GM19467 (cell line): ENCODE results near the gene RAD51B.

Experiments
- ATAC-seq: cut with Tn5 transposase; IDR thresholded peaks from one replicate; pipeline ENCODE4 v1.9.1; 2021; ENCODE audit warnings: mild to moderate bottlenecking, moderate library complexity; ENCODE audit not compliant: unreplicated experiment

RAD51B gene

DNA sequence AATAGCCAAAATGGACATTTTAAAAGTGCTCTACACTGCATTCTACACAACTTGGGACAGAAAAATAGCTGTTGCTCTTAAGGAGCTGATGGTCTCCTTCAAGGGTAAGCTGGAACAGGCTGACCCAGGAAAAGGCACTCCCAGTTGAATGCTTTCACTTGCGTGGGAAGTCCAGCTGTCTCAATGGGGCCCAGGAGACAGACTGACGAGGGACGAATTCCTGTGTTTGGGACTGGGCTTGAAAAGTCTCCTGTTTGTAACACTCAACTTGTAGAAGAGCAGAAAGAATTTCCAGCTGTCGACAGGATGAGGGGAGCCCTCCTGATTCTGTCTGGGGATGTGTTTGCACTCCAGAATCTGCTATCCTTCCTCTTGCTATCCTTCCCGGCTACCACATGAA lies 792.5 kb downstream of the RAD51B start:
- no peak for ATAC-seq

DNA sequence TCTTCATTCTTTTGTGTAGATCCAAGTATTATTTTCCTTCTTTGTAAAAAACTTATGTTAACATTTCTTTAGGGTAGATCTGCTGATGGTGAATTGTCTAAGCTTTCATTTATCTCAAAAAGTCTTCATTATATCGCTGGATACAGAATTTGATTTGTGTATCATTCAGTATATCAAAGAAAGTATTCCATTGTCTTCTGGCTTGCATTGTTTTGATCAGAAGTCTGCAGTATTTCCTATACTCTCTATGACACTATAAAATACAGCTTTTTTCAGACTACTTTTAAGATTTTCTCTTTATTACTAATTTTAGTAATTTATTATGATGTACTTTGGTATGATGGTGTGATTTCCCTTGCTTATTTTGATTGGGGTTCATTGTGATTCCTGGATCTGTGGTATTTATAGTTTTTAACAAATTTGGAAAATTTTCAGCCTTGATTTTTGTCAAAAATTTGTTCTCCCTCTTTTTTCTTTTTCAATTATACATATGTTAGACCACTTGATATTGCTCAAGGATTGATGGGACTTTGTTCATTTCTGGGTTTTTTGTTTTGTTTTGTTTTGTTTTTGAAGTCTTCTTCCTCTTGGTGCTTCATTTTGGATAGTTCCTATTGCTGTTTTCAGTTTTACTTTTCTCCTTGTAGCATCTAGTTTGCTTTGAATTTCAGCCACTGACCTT lies 796.8 kb downstream of the RAD51B start:
- no peak for ATAC-seq

GRCh38 chr14:68619790-68620574 lies 800.4 kb downstream of the RAD51B start:
- ATAC-seq: no peak

DNA sequence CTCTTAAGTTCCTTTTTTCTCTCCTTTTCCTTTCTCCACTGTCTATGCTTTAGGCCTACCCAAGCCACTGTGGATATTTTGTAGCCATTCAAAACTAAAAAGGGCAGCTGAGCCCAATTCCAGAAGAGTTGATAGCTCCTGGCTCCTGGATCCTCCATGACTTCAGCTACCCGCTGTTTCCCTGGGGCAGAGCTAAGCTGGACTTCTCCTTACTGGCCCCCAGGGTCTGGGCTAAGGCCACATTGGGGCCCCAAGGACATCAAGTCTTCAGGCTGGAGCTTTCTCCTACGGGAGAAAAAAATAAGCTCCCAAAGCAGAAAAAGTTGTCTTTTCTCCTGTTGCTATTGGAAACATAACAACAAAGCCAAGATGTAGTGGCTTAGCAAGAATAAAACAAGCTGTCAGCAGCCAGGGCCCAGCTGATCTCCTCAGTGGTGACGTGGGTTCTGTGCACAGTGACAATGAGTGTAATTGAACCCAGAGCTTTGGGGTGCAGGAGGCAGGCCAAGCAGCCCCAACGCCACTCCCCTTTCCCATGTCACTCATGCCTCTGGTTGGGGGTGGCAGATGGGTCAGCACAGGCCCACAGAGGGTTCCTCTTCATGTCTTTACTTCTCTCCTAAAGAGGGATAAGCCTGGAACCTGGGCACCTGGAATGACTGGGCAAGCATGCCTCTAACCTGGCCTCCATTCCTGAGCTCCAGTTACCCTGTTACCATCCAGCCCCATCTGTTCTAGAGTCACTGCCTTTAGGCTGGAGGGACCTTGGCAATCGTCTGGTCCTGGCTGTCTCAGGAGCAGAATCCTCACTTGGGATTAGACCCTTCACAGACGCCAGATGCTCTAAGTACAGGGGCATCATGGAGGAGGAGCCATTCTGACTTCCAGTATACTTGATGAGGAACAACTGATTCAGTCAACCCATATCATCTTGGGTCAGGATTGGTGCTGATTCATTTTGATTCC lies 802.1 kb downstream of the RAD51B start:
- ATAC-seq: no peak

DNA sequence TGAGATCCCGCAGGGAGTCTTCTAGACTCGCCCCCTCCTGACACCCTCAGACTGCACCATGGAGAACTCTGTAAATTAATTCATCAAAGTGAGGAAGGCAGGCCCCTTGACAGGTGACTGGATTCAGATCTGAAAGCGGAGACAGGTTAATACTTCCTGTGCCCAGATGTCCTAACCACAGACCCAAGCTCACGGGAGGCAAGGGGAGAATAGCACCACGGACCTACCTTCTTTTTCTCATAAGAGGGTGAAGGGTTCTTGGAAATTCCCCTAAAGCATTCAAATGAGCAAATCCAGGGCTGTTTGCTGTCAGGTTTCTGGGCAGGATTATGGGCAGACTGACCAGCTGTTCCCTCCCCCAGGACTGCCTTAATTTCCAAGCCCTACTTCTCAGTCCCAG lies 803.3 kb downstream of the RAD51B start:
- ATAC-seq: no peak

GRCh38 chr14:68623307-68623706 lies 803.7 kb downstream of the RAD51B start:
- no peak for ATAC-seq

DNA sequence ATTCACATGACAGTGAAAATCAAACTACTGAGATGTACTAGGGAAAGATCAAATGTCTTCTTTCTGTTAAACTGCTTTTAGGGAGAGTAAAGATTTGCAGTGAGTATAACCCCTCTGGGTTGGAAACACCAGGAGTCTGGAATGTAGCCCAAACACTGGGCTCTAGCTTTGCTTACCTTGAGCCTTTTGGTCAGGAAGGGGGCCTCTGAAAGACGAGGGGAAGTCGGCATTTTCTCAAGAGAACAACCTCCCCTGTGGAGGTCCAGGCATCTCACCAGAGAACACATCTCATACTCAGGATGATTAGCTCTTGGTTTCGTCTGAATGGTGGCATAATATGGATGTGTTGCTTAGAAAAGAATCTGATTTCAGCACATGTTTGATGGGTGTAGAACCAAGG lies 804.2 kb downstream of the RAD51B start:
- no peak for ATAC-seq

DNA sequence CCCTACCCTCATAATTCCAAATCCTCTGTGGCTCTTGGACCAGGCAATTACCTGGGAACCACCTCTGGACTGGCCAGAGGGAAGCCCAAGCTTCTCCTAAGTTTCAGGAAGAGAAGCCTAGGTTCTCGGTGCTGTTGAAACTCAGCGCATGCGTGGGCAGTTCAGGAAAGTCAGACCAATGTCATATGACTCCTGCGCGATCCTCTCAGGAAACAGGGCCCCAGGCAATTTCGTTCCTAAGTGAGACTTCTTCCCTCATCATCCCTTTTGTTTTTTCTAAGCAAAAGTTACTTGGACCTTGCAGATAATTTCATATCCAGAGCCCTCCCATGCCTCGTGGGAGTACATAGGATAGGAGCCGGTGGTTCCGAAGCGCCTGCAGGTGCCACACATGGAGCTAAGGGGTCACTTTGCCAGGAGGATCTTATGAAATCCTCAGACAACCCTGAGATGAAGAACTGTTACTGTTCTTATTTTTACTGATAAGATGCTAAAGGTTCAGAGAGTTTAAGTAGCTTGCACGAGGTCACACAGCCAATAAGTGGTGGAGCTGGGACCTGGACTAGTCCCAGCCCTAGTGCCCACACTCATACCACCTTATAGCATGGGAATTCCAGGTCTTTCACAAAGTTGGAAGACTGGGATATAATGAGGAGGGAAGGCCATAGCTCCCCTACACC lies 805.1 kb downstream of the RAD51B start:
- ATAC-seq: no peak

- no peak for ATAC-seq
Observed at GRCh38 chr14:68625366-68626090, 805.9 kb downstream of the RAD51B start.

DNA sequence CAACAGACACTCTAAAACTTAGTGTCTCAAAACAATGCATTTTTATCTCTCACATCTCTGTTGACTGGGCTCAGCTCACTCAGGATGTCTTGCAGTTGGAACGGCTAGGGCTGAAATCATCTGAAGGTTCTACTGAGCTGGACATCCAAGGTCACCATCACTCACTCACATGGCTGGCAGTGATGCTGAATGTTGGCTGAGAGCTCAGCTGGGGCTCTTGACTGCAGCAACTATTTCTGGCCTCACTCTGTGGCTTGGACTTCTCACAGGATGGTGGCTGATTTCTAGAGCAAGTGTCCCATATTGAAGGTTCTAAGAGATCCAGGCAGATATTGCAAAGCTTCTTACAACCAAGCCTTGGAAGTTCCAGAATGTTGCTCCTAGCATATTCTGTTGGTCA lies 806.8 kb downstream of the RAD51B start:
- ATAC-seq: no peak

GRCh38 chr14:68627050-68627867 lies 807.7 kb downstream of the RAD51B start:
- no peak for ATAC-seq

GRCh38 chr14:68627868-68628604 lies 808.5 kb downstream of the RAD51B start:
- ATAC-seq: no peak

GRCh38 chr14:68628605-68629310 lies 809.2 kb downstream of the RAD51B start:
- no peak for ATAC-seq

GRCh38 chr14:68630081-68630571 lies 810.5 kb downstream of the RAD51B start:
- ATAC-seq: no peak

DNA sequence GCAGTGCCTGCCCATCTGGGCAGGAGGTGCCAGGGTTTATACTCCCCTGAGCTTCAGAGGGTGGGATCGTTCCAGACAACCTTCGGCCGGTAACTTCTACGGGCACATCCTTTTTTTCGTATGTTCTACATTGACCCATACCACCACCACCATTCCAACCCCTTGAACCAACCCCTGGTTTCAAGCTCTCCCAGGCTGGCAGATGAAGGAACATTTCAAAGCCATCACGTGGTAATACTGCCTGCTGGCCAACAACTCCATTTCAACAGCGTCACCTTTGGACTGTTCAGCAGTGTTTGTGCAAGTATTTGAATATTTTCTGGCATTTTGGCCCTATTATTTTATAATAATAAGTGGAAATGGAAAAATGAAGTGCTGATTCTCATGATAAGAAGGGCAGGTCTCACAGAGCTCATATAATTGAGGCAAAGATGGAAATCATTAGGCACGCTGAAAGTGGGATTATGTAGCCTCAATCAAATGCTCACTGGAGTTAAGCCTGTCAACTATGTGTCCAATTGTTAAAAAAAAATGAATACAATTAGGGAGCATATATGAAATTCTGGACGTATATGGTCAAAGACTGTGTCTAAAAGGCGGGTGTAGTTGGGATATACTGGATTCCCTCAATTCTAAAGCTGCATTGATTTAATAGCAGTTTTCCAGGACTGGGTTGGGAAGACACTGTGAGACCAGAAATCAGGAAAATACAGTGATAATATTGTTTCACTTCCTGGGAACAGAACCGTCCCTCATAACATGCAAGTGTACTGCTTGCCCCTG lies 811.2 kb downstream of the RAD51B start:
- ATAC-seq: no peak

DNA sequence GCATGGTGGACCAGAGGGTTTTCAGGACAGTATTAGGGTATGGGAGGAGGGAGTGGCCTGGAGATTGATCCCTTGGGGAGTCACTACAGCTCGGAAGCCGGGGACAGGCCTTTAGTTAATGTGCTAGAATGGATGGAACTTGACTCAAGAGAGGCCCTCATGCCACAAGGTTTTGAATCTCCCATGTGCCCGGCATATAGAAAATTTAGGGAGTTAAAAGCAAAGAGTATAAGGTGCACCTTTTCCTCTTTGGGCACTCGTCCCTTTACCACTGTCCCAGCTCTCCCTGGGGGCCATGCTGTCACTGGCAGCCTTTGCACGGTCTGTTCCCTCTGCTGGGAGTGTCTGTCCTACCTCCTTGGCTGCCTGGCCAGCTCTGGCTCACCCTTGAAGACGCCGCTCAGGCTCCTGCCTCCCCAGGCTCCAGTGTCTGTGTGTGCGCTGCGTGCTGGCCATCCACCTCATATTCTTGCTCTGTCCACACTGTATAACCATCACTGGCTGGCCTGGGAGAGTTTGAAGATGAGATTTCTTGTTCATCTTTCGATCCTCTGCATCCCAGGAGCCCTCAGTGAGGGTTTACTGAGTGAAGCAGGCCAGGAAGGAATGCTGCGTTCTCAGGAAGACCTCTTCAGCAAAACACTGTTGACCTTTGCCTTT lies 811.9 kb downstream of the RAD51B start:
- ATAC-seq: no peak
